Muscle of back (tissue), 10 donors: Measurements from ENCODE around the gene OR52N1. TPM values are rescaled to one million over a fixed set of nuclear protein-coding genes. Genes with fewer than 3 reads are reported as not detected.

ENCODE experiments used
- polyA plus RNA-seq, 10 donors: library from polyadenylated mRNA; unstranded; fragments of 120-200 nt; gene quantifications; one replicate each; pipeline ENCODE4 v1.2.1, GENCODE V29; 2013; ENCODE audit not compliant: insufficient read length in 10 of 10

OR52N1 gene
- polyA plus RNA-seq, 10 donors, result not detected

Other genes starting within 250 kb of the OR52N1 start
- not detected for gene OR52H1, start 242.7 kb downstream of the OR52N1 start, polyA plus RNA-seq
- not detected for gene OR52B6, start 210.4 kb downstream of the OR52N1 start, polyA plus RNA-seq
- gene TRIM6, start 194.6 kb downstream of the OR52N1 start, polyA plus RNA-seq, result 1 to 10 TPM; 1.0 to 2.3 (median 1.6) TPM
- gene TRIM34, start 166.3 kb downstream of the OR52N1 start, polyA plus RNA-seq, result 1 to 10 TPM; 3.9 to 6.8 (median 4.7) TPM
- gene TRIM5, start 106.2 kb downstream of the OR52N1 start, polyA plus RNA-seq, result 10 to 100 TPM in 9 of 10 donors, 1 to 10 TPM in 1; 9.9 to 17.8 (median 13.6) TPM
- gene TRIM22, start 101.5 kb downstream of the OR52N1 start, polyA plus RNA-seq, result 10 to 100 TPM in 6 of 10 donors, 1 to 10 TPM in 4; 4.5 to 16.0 (median 10.6) TPM
- gene OR56B1, start 54.8 kb downstream of the OR52N1 start, polyA plus RNA-seq, result not detected
- under 1 TPM in 1 of 10 donors, not detected in 9; 0.18 TPM for gene OR52N4, start 37.0 kb downstream of the OR52N1 start, polyA plus RNA-seq
- not detected for gene OR52N5, start 7.9 kb downstream of the OR52N1 start, polyA plus RNA-seq
- not detected for gene OR52N2, start 17.7 kb upstream of the OR52N1 start, polyA plus RNA-seq
- not detected for gene OR52E6, start 50.6 kb upstream of the OR52N1 start, polyA plus RNA-seq
- not detected for gene OR52E8, start 66.4 kb upstream of the OR52N1 start, polyA plus RNA-seq
- gene OR52E4, start 89.4 kb upstream of the OR52N1 start, polyA plus RNA-seq, result not detected
- not detected for gene OR52E5, start 101.9 kb upstream of the OR52N1 start, polyA plus RNA-seq
- gene OR56A3, start 151.0 kb upstream of the OR52N1 start, polyA plus RNA-seq, result not detected
- gene OR56A5, start 177.2 kb upstream of the OR52N1 start, polyA plus RNA-seq, result not detected
- gene OR52L1, start 195.7 kb upstream of the OR52N1 start, polyA plus RNA-seq, result not detected
- not detected for gene OR56A4, start 215.7 kb upstream of the OR52N1 start, polyA plus RNA-seq
- gene OR56A1, start 239.5 kb upstream of the OR52N1 start, polyA plus RNA-seq, result not detected